ENCODE measurements around the gene HAS3. TPM values are rescaled to one million over a fixed set of nuclear protein-coding genes. Genes with fewer than 3 reads are reported as not detected.
A peak's percentile ranks its signal among the peaks of the same experiment; 100 is the strongest.
"Not testable (repeated sequence)": the region's sequence is repeated elsewhere in the genome, so short reads cannot be mapped to it uniquely, and the experiment has no call there.

Gene HAS3, protein sequence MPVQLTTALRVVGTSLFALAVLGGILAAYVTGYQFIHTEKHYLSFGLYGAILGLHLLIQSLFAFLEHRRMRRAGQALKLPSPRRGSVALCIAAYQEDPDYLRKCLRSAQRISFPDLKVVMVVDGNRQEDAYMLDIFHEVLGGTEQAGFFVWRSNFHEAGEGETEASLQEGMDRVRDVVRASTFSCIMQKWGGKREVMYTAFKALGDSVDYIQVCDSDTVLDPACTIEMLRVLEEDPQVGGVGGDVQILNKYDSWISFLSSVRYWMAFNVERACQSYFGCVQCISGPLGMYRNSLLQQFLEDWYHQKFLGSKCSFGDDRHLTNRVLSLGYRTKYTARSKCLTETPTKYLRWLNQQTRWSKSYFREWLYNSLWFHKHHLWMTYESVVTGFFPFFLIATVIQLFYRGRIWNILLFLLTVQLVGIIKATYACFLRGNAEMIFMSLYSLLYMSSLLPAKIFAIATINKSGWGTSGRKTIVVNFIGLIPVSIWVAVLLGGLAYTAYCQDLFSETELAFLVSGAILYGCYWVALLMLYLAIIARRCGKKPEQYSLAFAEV
- total RNA-seq, result 58.9 TPM

DNA sequence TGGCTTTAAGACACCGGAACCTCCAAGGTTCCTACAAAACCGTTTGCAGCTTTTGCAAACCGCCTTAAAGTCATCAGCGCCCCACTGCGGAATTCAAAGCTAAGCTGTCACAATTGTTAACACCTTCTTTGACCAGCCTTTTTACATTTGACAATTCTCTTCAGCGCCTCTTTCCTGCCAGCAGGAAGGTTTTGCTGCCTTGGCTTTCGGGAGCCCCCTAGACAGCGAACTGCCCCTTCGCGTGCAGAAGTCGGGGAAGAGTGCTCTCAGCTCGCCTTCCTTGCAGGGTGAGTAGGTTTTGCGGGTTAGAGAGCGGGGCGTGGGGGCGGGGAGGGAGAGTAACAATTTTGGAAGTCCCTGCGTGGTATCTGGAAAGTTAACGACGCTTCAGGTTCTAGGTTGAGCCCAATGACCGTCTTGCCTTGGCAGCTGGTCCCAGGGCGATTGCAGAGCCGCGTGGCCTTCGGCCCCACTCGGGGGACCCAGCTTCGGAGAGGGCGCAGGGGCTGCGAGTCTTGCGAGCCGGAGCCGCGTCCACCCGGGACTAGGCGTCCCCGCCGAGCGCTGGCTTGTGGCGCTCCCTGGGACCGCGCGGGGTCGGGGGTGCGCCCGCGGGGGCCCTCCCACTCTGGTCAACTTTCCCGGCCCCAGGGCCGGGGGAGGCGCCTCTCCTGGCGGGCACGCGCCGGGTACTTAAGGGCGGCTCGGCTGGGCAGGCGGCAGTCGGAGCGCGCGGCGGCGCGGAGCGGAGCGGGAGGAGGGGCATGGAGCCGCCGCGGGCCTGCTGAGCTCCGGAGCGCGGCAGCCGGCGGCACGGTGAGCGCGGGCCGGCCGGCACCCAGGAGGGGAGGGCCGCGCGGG, at the start of gene HAS3:
HAS3 (plus strand) TSS at position 153 of the 861 bp plus-strand sequence. CDS start 3,743 bp downstream, outside the sequence.
- DNase-seq (ENCODE audit: low spot score), result peak; percentile 67

DNA sequence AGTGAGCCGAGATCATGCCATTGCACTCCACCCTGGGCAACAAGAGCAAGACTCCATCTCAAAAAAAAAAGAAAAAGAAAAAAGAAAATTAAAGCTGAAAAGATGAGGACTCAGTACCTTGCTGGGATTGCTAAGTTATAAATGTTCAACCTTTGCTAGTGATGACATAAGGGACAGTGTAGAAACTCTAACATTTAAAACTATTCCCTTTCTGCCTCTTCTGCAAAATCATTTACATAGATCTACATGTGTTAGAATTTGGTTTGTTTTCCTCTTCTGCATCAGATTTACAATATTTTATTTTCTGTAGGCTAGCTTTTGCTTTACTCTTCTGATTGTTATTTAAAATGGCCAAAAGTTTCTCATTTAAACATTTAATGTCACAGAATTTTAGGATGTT, 49.5 kb upstream of the HAS3 start:
- DNase-seq (ENCODE audit: low spot score), result no peak

DNA sequence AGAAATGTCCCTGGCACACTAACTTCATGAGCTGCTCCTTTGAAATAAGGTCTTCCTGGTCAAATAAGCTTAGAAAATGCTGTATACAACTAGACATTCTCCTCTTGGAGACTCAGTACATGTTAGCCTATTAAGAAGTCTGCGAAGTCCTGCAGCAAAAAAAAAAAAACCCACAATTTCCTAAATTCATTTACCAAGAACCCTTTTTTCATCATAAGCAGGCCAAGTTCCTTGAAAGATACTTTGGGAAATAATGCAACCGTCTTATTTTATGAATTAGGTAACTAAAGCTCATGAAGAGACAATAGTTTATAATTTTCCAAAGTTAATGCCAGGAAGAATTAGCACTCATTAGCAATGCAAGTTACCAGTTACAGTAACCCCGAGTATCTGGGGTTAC, 49.0 kb upstream of the HAS3 start:
- DNase-seq (ENCODE audit: low spot score), result no peak

DNA sequence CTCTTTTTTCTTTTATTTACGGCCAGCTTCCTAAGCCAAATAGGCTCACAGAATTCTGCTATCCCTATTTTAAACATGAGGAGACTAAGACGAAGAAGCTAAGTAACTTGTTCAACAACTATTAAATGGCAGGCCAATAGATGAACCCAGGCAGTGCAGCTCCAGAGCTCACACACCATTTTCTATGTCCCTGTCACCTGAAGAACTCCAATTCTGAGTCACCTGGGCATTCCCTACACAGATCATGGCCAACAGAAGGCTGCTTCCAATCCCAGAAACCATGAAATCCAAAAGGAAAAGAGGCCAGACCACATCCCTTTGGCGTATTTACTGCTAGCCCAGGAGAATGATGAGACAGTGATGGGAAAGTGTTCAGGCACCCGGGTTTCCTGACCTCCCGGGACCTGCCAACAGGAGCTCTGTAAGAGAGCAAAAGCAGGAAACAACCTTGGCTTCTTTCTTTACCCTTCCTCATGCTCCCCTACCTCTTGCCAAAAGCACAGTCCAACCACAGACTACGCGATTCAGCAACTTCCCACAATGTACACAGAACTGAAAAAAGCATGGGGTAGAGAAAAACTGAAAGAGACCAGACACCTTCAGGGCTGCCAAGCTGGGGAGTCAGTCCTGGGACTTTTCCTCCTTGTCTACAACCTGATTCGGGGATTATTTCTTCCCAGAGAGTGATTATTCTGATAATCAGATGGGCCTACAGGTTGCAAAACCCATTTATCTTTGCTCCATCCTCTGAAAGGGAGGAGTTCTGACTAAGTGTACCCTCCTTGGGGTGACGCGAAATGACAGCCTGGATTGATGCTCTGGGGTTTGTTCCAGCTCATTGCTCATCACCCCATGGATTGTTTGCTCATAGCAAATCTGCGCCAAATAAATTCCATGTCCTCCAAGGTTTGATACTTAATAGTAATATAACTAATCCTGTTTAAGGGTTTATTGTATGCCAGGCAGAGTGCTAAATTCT, 47.8 kb upstream of the HAS3 start:
- no peak for DNase-seq (ENCODE audit: low spot score)

DNA sequence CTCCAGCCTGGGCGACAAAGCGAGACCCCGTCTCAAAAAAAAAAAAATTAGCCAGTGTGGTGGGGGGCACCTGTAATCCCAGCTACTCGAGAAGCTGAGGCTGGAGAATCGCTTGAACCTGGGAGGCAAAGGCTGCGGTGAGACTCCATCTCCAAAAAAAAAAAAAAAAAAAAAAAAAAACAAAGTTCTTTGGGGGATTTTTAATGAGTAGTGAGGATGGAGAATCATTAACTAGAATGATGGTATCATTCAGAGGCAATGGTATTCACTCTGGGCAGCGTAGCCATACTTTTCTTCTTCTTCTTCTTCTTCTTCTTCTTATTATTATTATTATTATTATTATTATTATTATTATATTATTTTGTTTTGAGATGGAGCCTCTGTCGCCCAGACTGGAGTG, 42.0 kb upstream of the HAS3 start:
- DNase-seq (ENCODE audit: low spot score), result not testable (repeated sequence)

DNA sequence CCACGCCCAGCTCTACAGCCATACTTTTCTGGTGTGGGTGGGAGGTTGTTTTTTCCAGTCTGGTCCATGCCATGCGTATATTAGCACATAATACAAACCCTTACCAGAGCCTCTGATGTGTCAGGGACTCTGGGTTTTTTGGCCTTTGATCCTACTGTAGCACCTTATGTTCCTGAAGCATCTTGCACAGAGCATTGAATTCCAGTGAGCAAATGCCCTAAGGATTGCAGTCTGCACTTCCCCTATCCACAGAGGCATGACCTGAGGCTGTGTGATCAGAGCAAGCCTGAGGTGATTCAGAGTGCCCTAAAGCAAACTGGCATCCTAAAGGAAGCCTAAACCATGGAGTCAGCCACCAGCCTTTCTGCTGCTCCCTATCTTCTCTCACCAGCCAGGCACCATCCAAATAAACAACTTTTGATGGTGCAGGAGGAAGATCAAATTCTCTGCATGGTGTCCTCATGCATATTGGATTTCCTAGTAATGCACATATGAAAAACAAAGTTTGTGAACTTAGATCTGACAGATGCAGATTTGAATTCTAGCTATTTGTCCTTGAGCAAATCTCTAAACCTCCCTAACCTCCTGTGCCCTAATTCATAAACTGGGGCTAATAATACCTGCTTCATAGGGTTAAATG, 41.2 kb upstream of the HAS3 start:
- DNase-seq (ENCODE audit: low spot score), result no peak

DNA sequence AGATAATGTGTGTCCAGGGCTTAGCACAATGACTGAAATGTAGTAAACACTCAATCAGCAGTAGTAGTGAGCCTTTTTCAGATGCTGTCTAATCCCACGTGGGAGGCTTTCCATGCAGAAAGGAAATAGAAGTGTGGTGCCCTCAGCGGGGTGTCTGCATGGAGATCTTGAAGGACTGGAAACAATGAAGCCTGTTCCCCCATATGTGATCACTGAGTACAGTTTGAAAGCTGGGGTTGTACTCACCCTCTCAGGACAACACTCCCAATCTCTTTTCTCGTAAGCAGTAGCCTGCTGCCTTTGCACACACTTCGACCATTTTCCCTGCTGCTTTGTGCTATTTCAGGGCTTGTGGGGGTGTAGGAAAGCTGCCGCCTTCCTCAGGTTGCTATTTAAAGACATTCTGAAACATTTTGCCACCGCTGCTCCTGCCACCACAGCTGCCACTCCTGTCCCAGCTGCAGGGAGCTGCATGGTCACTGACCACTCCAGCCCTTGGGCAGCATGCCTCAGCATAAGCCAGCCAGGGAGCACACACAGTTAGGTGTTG, 40.6 kb upstream of the HAS3 start:
- no peak for DNase-seq (ENCODE audit: low spot score)

DNA sequence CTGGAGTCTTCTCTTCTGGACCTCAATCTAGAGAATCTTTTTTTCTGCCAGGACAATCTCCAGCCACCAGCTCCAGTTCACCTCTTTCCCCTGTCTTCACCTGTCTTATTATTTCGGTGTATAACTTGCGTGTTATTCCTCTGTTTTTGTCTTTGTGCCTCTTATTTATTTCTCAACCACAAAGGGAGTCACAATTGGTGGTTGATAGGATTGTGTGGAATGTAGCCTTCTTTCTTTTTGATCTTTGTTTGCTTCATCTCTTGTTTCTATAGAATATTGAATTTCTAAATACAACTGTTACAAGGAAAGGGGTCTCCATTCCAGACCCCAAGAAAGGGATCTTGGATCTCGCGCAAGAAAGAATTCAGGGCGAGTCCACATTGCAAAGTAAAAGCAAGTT, 35.9 kb upstream of the HAS3 start:
- DNase-seq (ENCODE audit: low spot score), result no peak

DNA sequence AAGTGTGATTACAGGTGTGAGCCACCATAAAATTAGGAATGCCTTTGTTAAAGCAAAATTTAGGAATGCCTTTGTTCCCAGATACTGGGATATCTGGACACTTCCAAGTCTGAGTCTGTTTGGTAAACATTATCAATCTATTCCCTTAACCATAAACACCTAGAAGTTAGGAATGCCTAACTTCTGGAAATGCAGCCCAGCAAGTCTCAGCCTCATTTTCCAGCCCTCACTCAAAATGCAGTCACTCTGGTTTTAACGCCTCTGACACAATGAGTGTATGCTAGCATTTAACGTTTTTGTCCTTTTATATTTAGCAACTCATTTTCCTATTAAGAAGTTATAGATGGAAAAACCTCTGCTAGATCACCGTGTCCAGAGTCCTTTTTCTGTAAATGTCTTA, 34.4 kb upstream of the HAS3 start:
- DNase-seq (ENCODE audit: low spot score), result no peak

DNA sequence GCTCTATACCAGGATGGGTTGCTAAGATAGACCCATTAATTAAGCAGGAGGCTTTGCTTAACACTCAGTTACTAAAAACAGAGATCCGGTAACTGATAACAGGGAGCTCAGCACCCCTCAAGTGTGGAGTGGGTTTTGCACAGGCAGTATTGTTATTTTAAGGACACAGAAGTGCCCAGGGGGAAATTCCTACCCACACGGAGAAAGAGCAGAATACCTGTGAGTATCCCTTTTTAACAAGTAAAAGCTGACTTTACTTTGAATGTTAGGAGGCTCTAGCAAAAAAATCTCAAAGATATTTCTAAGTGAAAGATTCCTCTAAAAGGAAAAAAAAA, 32.8 kb upstream of the HAS3 start:
- no peak for DNase-seq (ENCODE audit: low spot score)

DNA sequence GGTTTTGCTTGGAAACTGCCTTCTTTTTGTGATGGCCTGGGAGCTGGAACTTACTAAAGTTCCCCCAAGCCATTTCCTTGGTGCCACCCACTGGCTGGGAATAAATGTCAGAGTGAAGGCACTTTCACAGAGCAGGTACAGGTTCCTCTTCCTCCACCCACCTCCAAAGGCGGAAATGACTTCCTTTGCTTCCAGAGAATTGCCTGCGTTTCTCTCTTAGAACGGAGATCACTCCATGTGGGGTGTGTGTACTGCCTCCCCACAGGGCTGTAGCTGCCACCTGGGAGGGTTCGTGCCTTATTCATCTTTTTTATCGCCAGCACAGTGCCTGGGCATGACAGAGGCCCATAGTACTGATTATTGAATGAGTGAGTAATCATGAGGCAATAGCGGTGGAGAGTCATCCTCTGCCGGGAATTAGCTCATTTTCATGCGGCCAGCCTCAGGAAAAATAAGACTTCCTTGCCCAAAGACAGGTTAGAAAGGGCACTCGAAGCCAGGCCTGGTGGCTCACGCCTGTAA, 32.2 kb upstream of the HAS3 start:
- DNase-seq (ENCODE audit: low spot score), result peak; percentile 55

DNA sequence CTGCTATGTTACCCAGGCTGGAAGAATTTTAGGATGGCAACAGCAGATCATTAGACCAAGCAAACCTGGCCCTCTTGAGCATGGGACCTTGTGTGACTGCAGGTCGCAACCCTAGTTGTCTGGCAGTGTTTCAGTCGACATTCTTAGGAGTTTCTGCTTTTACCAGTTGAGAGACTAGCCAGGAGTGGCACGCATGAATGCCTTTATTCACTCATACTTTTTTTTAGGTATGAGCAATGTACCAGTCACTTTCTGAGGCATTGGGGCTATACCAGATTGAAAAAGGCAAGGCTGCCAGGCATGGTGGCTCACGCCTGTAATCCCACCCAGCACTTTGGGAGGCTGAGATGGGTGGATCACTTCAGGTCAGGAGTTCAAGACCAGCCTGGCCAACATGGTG, 28.2 kb upstream of the HAS3 start:
- no peak for DNase-seq (ENCODE audit: low spot score)

DNA sequence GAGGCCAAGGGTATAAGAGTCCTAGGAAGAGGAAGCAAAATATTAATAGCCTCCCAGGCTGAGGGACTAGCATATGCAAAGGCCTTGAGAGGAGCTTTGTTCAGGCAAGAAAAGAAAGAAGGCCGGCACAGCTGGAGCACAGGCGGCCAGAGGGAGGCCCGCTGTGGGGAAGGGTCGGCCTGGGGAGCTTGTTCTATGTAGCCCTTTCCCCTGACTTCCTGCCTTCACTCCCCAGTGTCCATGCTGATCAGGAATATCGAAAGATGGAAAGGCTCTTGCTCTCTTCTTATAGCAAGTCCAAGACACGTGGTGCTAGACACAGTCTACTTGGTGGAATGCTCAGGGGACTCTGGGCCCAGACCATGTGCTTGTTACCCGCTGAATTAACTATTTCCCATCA, 27.4 kb upstream of the HAS3 start:
- DNase-seq (ENCODE audit: low spot score), result no peak

DNA sequence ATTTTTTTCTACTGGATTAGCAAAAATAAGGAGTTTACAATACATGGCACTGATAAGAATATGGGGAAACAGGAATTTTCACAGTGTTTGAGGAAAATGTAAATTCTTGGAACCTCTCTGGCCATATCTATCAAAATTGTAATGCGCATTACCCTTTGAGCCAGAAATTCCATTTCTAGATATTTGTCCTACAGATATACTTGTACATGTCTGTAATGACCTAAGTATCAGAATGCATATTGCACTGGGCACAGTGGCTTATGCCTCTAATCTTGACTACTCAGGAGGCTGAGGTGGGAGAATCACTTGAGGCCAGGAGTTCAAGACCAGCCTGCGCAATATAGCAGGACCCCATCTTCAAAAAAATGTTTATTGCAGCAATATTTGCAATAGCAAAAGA, 25.8 kb upstream of the HAS3 start:
- DNase-seq (ENCODE audit: low spot score), result no peak

DNA sequence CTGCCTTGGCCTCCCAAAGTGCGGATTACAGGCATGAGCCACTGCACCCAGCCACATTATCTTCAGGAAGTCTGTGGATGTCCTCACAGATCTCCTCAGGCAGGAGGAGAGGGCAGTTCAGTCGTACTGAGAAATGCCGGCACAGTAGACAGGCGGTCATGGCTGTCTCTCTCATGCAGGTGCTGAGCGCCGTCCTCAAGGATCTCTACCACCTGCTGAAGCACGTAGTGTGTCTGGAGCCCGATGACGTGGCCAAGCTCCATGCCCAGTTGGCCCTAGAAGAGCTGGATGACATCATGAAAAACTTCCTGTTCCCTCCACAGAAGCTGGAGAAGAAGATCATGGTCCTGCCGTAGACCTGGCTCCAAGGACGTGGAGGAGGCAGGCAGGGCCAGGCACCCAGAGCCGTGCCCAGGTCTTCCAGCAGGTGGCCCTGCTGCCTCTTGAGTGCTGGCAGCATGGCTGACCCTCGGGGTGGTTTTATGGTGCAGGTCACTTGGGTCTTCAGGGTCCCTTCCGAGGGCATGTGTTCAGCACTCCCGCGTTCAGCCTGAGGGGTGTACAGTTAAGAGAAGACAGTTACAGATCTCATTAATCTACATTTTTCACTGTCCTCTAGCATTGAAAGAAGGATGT, 22.0 kb upstream of the HAS3 start:
- DNase-seq (ENCODE audit: low spot score), result no peak

DNA sequence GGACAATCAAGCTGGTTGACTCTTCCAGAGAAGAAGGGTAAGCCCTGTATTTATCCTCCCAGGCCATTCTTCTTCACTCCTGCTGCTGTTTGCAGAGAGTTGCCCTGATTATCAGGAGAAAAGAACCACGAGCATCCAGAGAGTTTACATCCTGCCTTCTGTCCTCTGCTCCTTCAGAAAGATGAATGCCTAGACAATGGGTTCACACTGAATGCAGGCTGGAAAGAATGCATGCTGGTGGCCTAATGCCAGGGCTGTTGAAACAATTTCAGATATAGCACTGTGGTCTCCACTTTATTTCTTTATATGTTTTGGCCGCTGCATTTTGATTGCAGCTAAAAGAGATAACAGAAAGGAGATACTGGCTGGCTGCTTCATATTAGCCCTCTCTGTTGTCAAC, 21.2 kb upstream of the HAS3 start:
- no peak for DNase-seq (ENCODE audit: low spot score)

DNA sequence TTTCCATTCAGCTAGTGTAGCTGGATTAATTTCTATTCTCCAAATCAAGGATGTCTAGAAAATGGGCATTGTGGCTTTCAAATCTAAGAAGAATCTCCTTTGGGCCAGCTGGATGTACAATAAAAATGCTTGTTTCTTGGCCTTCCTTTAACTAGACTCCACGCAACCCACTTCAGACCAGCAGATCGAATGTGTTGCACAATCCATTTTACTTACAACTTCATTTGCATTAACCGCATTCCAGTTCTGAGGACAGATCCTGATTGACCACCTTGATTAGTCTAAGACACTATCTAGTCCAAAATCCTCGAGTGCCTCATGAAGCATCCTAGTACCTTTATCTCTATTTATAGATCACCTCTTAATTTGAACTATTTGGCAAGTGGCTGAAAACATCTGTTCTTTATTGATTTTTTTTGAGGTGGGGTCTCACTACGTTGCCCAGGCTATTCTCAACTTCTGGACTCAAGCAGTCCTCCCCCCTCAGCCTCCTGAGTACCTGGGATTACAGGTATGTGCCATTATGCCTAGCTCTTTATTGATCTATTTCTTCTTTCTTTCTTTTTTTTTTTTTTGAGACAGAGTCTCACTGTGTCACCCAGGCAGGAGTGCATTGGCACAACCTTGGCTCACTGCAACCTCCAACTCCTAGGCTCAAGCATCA, 20.3 kb upstream of the HAS3 start:
- DNase-seq (ENCODE audit: low spot score), result no peak

DNA sequence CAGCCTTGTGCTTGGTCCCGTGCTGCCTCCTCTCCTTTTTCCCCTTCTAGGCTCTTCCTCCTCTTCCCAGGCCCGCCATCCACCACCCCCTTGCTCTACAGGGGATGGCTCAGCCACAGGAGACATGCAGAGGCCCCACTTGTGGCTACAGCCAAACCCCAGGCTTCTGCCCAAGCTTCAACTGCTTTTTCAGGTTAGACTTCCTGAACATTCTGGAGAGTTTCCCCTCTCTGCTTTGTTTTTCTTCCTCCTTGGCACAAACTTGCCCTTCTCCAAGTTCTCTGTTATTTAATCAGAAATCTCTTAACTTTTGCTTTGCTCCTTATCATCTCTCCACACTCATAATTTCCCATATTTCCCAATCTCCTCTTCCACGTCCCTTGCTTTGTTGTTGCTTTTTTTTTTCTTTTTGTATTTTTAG, 18.3 kb upstream of the HAS3 start:
- DNase-seq (ENCODE audit: low spot score), result no peak

DNA sequence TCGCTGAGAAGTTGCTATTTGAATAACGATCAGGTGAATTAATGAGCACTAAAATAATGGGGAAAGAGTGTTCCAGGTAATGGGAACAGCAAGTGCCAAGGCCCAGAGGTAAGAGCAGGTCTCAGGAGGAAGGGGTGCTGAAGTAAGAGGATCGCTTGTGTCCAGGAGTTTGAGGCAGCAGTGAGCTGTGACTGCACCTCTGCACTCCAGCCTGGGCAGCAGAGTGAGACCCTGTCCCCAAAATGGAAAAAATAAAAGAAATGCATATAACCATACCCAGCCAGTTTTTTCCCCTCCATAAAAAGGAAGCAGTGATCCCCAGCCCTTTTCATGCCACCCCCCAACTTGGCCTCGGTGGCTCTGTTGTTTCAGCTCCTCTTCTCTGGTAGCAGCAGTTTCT, 16.8 kb upstream of the HAS3 start:
- no peak for DNase-seq (ENCODE audit: low spot score)
